ENCODE results near the gene CTNNA3. TPM values are rescaled to one million over a fixed set of nuclear protein-coding genes. Genes with fewer than 3 reads are reported as not detected.

CTNNA3 gene
- total RNA-seq, 1 donor from 2014 or later, result 0.32 TPM

DNA sequence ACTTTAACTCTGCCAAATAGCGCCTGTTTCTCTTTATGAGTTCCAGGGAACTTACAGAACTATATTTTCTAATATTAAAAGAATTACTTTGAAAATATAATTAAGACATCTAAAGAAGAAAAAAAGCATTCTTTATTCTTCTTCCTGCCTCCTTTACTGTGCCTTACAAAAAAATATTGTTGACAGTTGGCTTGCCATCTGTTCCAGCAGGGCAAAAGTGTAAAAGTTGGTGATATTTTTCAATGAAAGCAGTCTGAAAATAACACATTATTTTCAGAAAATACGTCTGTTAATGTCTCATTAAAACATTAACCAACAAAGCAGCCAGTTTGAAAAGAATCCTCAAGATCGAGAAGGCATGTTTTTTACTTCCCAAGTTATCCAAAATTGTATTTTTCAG is 1802.3 kb downstream of the CTNNA3 start:
- intact Hi-C loops (cut with micrococcal nuclease), result no loop called here

DNA sequence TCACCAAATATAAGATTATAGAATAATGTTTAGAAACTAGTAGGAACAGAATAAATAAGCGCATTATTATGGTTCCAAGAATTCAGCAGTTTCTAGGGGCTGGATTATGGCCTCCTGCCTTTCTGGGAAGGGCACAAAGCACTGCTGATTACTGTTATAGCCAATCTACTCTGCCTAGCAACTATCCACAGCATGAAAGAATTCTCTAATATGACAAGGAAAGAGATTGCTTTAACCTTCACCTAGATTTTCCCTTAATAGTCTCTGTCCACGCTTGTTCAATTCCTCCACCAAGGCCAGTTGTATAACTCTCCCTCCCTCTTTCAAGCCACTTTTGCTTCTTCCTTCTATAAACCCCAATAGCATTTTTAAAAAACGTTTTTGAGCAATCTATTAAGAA is 1803.7 kb downstream of the CTNNA3 start:
- intact Hi-C loops (cut with micrococcal nuclease), result no loop called here

DNA sequence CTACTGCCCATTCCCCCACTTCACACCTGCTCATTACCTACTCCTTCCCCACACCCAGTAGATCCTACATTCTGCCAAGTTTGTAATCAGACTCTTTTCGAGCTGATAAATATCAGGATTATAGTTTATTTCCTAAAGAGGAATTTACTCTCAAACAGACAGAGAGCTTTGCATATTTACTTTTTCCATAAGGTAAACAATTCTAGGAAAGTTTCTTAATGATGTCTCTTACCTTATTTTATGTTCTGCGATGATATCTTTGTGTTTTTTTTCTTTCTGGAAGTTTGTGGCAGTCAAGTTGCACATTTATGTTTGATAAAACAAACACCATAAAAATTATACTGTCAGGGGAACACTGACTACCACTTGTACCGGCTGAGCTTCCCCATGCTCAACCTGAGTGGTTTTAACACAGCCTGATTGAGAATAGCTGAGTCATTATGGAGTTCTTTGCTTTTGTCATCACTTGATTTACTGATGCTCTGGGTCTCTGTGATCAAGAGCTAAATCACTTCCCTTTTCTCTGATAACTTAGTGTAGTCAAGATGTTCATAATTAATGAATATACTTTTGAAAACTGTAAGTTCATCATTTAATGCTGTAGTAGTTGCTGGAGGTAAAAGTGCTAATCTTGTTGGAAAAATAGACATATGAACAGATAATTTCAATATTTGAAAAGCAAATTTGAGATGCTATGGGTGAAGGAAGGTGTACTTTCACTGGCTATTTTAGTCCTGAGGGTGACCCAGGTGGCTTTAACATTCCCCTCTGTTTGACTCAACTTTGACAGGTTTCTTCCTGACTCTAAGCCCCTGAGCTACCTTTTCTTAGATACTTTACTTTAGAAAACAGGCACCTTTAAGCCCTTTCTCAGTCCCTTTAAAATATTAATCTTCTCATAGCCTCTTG is 1804.7 kb downstream of the CTNNA3 start:
- intact Hi-C loops (cut with micrococcal nuclease), result no loop called here

DNA sequence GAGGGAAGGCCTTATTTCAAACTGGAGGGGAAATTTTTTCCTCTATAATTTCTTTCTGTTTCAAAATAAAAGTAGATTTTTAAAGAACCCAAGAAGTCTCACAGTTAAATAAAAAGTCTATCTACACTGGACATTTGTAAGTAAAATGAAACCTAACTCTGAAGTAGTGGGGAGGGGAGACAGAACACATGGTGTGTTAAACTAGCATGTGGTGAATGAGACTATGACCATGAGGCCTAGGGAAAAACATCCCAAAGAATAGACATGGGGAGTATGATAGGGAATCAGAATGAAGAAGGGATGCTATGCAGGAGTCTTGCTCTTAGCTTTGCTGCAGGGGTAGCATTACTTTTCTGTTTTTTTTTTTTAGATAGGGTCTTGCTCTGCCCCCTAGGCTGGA is 1831.5 kb downstream of the CTNNA3 start:
- intact Hi-C loops (cut with micrococcal nuclease), result no loop called here

DNA sequence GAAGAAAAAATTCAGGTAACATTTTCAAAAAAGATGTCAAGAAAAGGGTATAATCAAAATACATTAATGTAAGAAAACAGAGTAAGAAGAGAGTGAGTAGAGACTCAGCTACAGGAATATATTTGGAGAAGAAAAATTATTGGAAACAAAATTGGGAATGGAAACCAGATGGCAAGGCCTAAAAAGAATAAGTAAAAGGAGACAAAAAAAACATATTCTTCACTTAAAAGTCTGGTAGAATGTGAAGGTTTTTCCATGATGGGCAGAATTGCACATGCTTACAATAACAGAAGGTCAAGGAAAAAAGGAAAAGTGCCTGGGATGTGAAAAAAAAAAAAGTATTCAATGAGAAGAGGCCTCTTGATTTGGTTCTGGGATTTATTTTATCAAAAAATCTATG is 1832.0 kb downstream of the CTNNA3 start:
- intact Hi-C loops (cut with micrococcal nuclease), result no loop called here

Other genes starting within 250 kb of the CTNNA3 start
- 3.7 and 4.0 TPM in 2 replicates for gene DNAJC12, start 142.0 kb upstream of the CTNNA3 start, total RNA-seq
- 24.5 and 24.9 TPM in 2 replicates for gene SIRT1, start 188.5 kb upstream of the CTNNA3 start, total RNA-seq